HG03175 (cell line): ENCODE measurements around the gene FNBP1.

Source experiments
- ATAC-seq: cut with Tn5 transposase; IDR thresholded peaks from one replicate; pipeline ENCODE4 v1.9.1; 2021; ENCODE audit warnings: mild to moderate bottlenecking, moderate library complexity; ENCODE audit not compliant: unreplicated experiment

The FNBP1 gene

DNA sequence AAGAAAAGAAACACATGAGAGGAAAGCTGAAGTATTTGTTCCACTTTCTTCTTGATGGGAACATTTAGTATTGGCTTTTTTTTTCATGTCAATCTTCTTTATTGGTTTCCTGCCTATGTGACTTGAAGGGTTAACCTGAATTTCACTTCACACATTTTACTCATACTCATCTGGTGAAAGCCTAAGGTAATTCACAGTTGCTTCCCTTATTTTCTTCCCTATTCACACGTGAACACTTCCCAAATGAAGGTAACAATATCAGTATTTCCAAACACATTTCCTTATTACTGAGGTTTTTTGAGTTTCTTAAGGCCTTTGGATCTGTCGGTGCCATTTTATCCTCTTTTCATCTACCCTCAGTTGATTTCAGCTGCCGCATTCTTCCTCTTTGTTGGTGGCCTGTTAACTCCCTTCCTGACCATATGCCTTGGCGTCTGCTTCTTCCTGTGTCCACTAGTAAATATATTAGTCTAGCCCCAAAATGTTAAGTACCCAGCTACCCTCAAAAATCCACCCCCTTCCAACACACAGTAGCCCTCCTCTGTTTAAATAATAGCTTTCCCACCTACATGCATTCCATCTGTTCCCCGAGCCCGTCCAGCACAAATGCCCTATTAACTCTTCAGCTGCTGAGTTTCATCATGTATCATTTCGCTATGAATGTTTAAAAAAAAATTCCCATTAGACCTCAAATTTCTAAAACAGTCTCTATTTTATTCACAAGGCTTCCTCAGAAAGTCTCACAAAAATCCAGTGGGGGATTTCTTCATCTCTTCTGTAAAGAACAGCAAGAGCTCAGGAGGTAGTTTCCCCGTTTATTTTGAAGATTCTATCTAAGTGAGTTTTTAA lies 110.5 kb downstream of the FNBP1 start:
- ATAC-seq: no peak

DNA sequence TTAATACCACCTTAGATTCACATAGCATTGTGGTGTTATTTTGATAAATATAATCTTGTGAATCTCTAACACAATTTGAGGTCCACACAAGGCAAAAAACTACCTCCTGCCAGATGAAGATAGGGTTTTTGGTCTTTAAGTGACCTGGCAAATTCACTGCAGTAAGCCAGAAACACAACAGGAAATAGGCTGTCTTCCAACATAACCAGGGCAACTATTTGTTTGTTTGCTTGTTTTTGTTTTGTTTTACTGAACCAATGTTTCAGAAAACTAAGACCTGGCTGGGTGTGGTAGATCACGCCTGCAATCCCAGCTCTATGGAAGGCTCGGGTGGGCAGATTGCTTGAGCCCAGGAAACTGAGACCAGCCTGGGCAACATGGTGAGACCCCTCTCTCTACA lies 112.2 kb downstream of the FNBP1 start:
- no peak for ATAC-seq

DNA sequence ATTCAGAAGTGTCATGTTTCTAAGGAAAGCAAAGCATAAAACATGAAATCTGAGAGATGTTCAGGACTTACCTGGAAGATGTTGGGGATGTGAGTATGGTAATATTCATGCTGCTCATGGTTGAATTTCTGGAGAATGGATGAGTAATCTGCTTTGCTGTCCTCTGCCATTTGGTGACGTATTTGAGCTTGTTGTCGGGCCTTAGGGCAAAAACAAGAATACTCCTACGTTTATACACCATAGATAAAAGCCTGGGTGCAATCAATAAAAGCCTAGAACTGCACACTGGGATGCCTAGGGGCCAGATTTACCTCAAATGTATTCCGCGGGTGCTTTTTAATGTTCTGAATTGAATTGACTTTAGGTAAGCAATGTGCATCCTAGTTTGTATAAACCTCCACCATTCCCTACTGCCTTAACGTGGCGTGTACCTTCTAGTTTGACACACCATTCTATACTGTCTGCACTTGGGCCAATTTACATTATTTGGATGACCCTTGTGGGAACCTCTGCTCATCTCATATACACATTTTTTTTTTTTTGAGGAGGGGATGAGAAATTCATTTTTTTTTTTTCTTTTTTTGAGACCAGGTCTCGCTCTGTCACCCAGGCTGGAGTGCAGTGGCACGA lies 113.4 kb downstream of the FNBP1 start:
- ATAC-seq: no peak

DNA sequence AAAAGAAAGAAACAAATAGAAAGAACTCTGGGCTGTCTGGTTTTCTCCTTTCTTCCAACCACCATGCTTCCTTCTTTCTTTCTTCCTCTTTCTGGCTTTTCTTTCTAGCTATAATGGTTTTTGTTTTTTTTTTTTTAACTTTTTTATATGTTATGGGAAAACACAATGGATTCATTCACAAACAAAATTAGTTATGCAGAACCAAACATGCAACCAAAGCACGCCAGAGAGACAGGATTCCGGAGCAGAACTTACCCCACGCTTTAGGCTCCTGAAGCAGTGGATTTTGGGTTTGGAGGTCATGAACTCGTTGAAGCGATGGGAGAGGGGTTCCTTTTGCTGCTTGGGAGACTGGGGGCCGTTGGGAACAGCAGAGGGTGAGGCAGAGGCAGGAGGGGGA lies 119.4 kb downstream of the FNBP1 start:
- no peak for ATAC-seq

DNA sequence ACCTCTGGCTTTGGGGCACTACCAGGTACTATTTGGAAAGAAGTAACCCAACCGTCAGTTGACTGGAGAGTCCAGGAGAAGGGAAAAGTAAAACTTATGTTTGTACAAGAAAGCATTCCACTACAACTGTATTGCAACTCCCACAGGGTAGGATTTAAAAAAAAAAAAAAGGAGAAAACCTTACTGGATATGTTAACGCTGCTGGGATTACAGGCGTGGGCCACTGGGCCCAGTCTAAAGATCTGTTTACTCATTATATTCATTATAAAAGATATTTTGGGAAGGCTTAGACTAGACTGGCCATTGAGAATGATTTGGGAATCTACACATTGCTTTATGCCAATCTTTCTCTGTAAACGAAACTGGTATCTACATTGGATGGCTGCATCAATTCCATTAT lies 121.1 kb downstream of the FNBP1 start:
- no peak for ATAC-seq

DNA sequence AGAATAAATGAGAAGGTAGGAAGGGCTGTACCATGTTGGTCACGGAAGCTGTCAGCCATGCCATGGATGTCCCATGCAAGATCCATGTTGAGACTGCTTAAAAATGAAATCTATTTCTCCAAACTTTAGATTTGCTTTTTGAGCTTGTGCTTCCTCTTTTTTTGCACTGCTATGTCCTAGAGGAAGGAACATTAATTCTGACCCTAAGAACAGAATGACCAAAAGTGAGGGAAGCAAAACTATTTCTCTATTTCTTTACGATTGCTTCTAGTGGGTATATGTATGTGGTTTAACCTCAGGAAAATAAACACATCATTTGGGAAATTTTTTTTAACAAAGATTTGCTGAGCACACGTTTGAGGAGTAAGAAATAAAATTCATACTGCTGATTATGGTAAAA lies 123.1 kb downstream of the FNBP1 start:
- no peak for ATAC-seq

DNA sequence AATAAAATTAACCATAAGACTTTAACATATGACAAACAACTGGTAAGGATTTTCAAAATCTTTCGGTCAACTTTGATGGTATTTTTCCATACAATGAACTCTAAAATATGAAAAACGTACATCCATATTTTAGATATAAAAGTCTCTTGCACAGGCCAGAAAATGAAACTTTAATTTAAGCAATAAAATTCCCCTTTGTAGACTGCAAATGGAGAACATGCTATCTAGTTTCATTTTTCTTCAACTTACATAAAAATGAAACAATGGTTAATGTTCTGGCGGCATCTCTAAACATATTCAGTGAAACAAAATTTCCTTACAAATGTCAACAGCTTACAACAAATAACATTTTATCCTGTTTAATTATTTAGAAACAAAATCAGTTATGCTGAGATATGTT lies 123.7 kb downstream of the FNBP1 start:
- no peak for ATAC-seq

DNA sequence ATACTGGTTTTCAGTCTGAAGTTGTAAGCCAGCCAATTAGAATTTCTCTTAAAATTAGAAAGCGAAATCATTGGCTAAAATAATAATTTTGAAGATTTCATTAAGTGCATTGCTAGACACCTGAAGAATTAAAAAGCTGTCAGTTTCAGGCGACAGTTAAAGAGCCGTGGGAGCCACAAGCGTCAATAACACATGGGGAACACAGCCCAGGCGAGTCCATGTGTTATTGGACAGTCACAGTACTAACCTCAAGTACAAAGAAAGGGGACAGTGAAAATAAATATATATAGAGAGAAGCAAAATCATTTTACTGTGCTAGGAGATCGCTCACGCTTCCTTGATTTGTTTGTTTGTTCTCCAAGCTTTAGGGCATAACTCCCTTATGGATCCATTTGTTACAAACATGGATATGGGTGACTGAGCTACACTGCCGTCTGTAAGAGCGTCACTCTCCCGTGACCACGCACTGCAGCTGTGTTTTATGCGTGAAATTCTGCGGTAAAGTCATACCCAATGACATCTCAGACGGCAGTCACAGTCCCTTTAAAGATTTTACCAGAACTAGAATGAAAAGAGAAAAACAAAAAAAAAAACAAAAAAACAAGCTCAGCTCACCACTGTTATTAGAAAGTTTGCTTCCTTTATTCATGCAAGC lies 124.6 kb downstream of the FNBP1 start:
- no peak for ATAC-seq

DNA sequence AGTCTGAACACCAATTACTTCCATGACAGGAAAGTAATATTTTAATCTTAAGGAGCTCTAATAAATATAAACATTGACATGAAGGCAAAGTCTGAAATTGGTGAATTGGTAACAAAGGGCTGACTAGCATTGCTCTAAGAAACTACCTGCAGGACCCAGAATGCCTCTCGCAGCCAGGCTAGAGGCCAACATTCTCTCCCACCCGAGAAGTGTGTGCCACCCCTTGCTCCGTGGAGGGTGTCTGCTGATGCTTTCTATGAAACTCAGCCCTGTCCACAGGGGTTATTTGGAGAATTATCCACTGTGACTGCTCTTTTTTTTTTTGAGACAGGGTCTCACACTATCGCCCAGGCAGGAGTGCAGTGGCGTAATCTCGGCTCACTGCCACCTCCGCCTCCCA lies 126.3 kb downstream of the FNBP1 start:
- ATAC-seq: no peak

DNA sequence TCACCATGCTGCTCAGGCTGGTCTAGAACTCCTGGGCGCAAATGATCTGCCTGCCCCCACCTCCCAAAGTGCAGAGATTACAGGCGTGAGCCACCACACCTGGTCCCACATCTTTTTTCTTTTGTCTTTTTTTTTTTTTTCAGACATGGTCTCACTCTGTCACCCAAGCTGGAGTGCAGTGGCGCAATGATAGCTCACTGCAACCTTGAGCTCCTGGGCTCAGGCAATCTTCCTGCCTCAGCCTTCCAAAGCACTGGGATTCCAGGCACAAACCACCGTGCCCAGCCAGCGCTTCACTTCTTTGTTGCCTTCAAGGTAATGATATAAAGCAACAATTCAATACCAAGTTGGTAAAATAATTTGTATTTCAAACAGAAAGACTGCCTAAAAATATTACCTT lies 128.9 kb downstream of the FNBP1 start:
- ATAC-seq: no peak

DNA sequence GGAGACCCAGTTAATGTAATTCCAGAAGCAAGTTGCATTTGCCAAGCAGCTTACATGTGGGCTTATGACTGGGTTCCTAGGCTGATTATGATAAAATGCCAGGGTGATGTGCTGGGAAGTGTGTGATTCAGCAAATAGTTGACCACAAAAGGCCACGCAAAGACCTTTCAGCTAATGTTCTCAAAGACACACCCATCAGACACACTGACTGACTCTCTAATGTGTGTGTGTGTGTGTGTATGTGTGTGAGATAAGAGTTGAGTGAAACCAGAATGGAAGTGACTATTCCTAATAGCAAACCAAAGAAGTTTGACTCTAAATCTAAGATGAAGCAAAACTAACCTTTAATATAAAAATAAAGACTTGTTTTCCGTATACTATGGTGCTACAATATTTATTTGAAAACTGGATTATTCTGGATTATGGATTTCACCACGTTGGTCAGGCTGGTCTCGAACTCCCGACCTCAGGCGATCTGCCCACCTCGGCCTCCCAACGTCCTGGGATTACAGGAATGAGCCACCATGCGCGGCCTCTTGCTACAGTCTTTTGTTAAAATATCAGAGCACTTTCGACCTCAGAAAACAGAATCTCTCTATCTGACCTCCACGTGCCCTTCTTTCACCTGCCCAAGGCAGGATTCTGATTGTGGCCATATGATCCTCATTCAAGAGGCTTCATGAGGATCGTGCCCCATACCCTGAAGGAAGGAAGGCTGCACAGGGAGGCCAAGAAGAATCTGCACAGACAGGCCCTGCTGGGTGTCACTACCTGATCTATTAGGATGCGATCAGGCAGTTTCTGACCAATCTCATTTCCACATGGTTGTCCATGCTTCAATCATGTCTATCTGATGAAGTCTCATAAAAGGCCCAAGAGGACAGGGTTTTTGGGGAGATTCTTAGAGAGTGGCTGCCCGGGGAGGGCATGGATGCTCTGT lies 132.1 kb downstream of the FNBP1 start:
- no peak for ATAC-seq

DNA sequence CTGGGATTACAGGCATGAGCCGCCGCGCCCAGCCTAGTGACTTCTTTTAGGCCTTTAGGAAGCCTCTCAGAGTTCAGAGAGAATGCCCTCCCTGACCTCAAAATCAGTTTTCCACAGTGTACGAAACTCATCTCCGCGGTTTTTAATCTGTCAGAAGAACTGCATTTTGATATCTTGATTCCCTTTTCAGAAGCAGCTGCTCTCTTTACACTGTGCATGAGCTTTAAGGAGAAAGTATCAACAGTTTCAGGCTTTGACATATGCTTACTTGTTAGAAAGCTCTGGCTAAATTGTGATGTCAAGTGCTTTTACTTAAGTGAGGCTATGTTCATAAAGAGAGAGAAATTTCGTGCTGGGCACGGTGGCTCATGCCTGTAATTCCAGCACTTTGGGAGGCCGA lies 133.1 kb downstream of the FNBP1 start:
- no peak for ATAC-seq

DNA sequence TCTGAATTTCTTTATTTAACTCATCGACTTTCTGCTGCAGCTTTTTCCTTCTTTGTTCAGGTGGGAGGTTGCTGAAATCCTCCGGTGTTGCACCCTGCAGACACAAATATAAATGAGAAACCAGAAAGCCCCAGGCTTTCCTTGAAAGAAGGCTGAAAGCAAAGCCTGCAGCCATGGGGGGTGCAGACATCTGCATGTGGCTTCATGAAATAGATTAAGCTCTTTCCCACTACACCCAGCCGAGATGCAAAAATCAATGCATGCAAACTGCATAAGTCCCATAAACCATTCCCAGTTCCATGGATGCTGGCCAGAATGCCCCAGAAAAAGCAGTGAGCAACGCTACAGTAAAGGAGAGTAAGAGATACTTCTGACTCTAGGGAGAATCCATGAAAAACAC lies 134.1 kb downstream of the FNBP1 start:
- ATAC-seq: no peak

DNA sequence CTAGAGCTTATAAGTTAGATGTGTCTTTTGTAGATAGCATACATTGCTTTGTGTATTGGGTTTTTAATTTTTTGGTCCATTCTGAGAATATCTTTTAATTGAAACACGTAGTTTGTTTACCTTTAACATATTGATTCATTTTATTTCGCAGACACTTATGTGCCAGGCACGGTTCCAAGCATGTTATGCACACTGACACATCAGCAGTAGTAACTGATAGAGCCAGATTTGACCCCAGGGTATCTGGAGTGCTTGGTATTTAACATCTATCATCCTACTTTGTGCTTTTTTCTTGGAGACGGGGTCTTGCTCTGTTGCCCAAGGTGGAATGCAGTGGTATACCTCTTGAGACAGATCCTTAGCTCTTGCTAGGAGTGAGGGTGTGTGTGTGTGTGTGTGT lies 135.8 kb downstream of the FNBP1 start:
- ATAC-seq: no peak

DNA sequence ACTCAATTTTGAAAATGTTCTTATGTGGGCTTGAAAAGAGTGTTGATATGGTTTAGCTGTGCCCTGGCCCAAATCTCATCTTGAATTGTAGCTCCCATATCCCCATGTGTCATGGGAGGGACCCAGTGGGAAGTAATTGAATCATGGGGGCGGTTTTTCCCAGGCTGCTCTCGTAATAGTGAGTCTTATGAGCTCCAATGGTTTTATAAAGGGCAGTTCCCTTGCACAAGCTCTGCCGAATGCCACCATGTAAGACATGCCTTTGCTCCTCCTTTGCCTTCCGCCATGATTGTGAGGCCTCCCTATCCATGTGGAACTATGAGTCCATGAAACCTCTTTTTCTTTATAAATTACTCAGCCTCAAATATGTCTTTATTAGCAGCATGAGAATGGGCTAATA lies 136.7 kb downstream of the FNBP1 start:
- no peak for ATAC-seq

DNA sequence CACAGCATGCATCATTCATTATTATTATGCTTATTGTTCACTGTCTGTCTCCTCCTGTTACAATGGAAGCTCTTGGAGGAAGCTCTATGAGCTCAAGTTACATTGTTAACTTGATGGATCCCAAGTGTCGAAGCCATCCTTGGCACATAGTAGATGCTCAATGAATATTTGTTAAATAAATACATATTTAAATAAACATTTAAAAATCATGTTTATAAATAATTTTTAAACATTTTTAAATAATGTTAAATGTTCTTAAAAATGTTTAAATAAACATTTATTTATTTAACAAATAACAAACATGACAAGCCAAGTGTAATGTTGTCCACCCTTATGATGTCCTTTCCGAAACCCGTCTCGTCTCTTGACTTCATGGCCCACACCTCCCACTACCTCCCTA lies 138.3 kb downstream of the FNBP1 start:
- ATAC-seq: no peak

DNA sequence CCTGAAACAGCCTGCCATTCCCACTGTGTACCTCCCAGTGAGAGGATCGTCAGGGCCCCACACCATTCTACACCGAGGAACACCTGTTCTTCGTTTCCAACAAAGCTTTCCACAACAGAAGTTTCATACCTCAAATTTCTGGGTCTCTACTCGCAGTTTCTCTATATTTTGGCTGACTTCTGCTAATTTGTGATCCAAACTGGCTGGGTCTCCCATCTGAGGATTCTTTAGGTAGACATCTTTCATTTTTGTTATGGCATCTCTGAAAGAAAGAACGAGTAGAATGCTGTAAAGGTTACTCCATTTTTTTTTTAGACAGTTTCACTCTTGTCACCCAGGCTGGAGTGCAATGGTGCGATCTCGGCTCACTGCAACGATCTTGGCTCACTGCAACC lies 140.3 kb downstream of the FNBP1 start:
- ATAC-seq: no peak

DNA sequence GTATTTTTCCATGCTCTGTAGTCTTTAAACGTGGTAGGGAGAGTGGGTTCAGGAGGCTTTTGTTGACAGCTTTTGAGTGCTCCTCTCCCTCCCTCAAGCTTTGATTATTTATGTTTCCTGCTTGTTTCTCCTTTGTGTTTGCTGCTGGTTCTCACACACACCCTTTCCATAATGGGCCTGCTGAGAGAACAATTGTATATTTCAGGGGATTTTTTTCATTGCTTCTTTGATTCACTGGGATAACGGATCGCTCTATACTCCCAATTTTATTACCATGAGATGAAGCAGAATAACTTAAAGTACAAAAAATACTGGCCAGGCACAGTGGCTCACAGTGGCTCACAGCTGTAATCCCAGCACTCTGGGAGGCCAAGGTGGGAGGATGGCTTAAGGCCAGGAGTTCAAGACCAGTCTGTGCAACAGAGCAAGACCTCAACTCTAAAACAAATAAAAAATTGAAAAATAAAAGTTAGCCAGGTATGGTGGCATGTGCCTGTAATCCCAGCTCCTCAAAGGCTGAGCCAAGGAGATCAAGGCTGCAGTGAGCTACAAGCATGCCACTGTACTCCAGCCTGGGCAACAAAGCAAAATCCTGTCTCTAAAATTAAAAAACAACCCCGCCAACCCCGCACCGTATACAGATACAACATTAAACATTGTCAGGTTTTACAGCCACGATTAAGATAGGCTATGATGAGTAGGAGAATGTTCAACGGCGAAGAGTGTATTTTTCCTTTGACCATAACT lies 140.8 kb downstream of the FNBP1 start:
- ATAC-seq: no peak

DNA sequence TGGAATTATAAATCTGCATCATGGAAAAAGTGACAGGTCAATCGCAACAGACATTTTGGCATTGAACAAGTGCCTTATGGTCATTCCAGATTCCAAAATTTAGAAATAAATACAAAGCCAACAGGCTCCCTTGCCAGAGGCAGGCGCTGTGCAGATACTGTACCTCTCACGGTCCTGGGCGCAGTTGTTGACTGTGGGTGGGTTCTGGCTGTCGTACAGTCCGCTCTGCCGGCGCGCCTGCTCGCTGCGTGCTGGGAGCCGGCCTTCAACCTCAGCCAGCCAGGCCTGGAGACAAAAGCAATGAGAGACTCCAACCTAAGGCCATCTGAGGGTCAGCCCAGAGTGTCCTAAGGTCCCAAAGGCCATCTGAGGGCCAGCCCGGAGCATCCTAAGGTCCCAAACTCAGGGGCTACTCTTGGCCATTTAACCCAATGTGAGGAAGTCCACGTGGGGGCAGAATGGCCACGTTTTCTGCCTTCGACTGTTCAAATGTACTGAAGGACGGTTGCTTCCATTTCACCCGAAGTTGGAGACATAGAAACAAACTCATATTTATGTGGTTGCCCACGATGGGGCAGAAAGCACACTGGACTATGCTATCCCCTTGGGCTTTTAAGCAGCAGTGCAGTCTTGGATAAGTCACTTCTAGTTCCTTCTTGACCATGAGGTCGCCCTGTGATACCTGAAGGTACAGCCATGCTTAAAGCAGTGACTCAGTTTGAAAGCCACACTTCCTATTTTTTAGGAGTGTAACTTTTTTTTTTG lies 142.5 kb downstream of the FNBP1 start:
- peak; percentile 88 for ATAC-seq

DNA sequence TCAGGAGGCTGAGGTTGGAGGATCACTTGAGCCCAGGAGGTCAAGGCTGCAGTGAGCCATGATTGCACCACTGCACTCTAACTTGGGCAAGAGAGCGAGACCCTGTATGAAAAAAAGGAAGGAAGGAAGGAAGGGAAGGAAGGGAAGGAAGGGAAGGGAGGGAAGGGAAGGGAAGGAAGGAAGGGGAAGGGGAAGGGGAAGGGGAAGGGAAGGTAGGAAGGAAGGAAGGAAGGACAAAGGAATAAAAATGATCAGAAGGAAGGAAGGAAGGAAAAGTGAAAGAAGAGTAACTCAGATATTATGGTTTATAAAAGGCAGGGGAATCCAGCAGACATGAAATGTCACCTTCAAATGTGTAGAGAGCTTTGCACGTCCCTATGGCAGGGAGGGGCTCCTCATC lies 143.4 kb downstream of the FNBP1 start:
- ATAC-seq: no peak
